SHP77 (cell line): ENCODE measurements around the gene SH3GL1.
"Not testable (repeated sequence)": the region's sequence is repeated elsewhere in the genome, so short reads cannot be mapped to it uniquely, and the experiment has no call there.

Source experiments
- DNase-seq, 2 experiments: peaks; one replicate each; lab custom pipeline; 2025; lab: John Stamatoyannopoulos, UW

The SH3GL1 gene

GRCh38 chr19:4342615-4343369, 57.6 kb downstream of the SH3GL1 start:
- peak; percentile 99 for DNase-seq

GRCh38 chr19:4342314-4342614, 58.1 kb downstream of the SH3GL1 start:
- DNase-seq = no peak

- DNase-seq = peak in 1 of 2 experiments; percentile 30
Measured at GRCh38 chr19:4338441-4339355, 61.6 kb downstream of the SH3GL1 start, which contains the start of gene STAP2. TSS of gene STAP2 (minus strand) at chr19:4338827. CDS start at chr19:4338753, 74 bp downstream.

GRCh38 chr19:4337906-4338440, 62.4 kb downstream of the SH3GL1 start:
- no peak for DNase-seq

GRCh38 chr19:4334929-4335570, 65.3 kb downstream of the SH3GL1 start:
- DNase-seq = no peak

GRCh38 chr19:4329858-4330257, 70.5 kb downstream of the SH3GL1 start:
- no peak for DNase-seq

GRCh38 chr19:4328991-4329681, 71.2 kb downstream of the SH3GL1 start:
- not testable (repeated sequence) for DNase-seq

GRCh38 chr19:4328243-4328990, 71.9 kb downstream of the SH3GL1 start:
- DNase-seq = no peak

GRCh38 chr19:4327877-4328242, 72.5 kb downstream of the SH3GL1 start:
- no peak for DNase-seq

- no peak for DNase-seq
Measured at GRCh38 chr19:4327252-4327876, 73.0 kb downstream of the SH3GL1 start.

- DNase-seq = no peak
Measured at GRCh38 chr19:4326837-4327251, 73.5 kb downstream of the SH3GL1 start.

GRCh38 chr19:4326215-4326836, 74.0 kb downstream of the SH3GL1 start:
- DNase-seq = no peak

GRCh38 chr19:4324228-4324627, 76.1 kb downstream of the SH3GL1 start:
- no peak for DNase-seq

- DNase-seq = no peak
Measured at GRCh38 chr19:4323692-4324091, 76.7 kb downstream of the SH3GL1 start.

GRCh38 chr19:4322942-4323665, 77.2 kb downstream of the SH3GL1 start:
- DNase-seq = no peak

- DNase-seq = no peak
Measured at GRCh38 chr19:4320419-4320818, 79.9 kb downstream of the SH3GL1 start.

- DNase-seq = no peak
Measured at GRCh38 chr19:4319067-4319718, 81.2 kb downstream of the SH3GL1 start.

GRCh38 chr19:4318460-4318859, 81.9 kb downstream of the SH3GL1 start:
- DNase-seq = no peak

GRCh38 chr19:4316956-4317355, 83.4 kb downstream of the SH3GL1 start:
- no peak for DNase-seq
